NCI-H1694 treated with DMSO at 0.1 percent for 48 hours (cell line): ENCODE results near the gene TUBB3.
"Not testable (repeated sequence)": the region's sequence is repeated elsewhere in the genome, so short reads cannot be mapped to it uniquely, and the experiment has no call there.

Experiments used
- DNase-seq: peaks from one replicate; lab custom pipeline; 2025; lab: John Stamatoyannopoulos, UW

Gene TUBB3

GRCh38 chr16:89902980-89903379 lies 20.2 kb upstream of the TUBB3 start:
- no peak for DNase-seq

DNA sequence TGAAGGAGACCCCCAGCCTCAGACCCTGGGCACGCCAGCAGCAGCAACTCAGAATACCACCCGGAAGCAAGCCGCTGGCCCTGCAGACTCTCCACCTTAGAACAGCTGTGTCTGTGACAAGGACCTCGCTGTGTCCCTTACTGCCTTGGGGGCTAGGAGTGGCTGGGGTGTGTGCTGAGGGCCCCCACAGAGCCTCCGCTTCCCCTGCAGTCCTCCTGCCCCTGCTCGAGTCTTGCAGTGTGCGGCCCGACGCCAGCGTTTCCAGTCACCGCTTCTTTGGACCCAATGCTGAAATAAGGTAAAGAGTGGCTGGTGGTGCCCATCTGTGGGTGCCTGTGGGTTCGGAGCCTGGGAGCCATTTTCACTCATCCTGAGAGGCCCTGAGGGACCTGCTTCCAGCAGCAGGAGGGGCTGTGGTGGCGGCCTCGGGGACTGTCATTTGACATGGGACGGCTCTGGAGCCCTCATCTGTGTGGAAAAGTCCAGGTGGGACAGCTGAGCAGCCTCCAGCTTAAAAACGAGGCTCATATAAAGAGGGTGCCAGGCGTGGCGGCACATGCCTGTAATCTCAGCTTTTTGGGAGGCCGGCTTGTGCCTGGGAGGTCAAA lies 19.1 kb upstream of the TUBB3 start:
- DNase-seq = no peak

DNA sequence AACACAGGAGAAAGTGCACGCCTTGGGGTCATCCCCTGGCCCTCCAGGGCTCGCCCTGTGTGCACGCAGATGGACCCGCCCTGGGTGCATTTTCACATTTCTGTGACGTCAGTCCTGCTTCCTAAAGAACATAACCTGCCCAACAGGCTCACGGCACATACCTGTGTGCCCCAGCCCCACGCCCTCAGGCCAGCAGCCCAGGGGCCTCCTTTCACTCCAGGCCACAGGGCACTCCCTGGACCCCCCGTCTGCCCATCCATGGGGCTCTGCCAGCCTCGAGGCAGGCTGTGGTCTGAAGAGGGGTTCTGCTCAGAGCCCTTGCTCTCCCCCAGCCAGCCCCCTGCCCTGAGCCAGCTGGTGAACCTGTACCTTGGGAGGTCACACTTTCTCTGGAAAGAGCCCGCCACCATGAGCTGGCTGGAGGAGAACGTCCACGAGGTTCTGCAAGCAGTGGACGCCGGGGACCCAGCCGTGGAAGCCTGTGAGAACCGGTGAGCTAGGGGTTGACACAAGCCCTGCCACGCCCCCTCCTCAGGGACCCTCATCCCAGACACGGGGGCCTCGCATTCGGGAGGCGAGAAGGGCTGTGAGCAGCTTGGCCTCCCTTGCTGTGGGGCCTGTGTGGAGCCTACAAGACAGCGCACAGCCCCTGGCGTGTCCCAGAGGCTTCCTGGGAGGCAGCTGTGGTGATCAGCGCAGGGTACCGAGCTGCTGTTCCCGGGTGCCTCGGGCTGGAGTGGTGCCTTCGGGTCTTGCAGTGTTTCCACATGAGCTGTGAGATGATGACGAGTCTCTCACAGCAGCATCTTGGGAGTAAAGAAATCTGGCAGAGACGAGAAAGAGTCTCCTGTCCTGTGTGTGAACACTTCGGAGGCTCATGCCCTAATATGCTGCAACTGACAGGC lies 18.3 kb upstream of the TUBB3 start:
- DNase-seq = no peak

DNA sequence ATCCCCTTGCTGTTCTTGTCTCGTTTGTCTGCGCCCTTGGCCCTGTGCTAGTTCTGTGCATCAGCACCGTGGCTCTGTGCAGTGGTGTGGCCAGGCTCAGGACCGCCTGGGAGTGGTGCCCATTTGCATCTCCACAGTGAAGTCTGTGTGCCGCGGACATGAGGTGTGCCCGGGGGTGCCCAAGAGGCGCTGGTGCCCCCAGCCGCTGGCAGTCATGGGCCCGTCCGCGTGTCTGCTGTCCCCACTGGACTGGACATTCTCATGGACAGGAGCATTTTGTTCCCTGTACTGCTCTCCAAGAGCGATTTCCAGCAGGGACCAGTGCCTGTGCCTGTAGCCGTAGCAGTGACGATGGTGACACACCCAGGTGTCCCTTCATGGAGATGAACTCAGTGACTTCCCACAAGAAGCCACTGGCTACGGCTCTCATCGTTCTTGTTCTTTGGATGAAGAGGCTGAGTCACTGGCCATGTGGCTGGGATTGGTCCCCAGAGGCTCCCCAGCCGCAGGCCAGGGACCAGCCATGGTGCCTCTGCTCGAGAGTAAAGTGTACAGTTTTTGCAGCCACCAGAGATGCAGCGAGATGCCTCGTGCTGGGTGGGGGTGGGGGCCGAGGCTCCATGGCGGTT lies 17.5 kb upstream of the TUBB3 start:
- DNase-seq = no peak

DNA sequence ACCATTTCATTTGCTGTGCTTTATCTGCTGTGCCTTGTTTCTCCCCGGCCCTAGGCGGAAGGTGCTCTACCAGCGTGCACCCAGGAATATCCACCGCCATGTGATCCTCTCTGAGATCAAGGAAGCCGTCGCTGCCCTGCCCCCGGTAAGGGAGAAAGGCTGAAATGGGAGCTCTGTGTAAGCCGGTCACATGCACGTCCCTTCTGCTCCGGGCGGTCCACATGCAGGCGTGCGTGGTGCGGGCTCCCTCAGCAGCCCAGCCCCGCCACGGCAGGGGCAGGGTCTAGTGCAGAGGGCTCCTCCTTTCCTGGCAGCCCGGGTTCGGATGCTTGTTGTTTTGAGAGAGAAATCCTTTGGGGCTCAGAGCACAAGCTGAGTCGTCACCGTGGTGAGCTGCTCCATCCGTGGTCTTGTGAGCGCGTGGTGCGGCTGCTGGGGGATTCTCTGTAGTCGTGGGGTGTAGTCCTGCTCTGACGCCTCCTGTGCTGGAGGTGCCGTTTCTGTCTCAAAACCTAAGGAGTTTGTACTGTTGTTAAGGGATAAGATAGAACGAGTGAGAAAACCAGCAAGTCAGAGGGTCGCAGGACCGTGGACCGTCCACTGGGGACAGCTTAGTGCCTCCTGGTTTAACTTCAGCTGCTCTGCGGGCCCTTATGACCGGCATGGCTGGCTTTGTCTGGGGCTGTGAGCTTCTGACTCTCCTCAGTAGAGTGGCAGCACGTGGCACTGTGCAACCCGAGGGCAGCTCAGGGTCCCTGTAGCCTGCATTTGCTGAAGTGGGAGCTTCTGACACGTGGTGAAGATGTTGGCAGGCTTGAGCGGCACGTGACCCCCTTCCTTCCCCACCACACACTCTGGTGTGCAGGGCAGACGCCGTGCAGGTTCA lies 16.8 kb upstream of the TUBB3 start:
- DNase-seq = no peak

DNA sequence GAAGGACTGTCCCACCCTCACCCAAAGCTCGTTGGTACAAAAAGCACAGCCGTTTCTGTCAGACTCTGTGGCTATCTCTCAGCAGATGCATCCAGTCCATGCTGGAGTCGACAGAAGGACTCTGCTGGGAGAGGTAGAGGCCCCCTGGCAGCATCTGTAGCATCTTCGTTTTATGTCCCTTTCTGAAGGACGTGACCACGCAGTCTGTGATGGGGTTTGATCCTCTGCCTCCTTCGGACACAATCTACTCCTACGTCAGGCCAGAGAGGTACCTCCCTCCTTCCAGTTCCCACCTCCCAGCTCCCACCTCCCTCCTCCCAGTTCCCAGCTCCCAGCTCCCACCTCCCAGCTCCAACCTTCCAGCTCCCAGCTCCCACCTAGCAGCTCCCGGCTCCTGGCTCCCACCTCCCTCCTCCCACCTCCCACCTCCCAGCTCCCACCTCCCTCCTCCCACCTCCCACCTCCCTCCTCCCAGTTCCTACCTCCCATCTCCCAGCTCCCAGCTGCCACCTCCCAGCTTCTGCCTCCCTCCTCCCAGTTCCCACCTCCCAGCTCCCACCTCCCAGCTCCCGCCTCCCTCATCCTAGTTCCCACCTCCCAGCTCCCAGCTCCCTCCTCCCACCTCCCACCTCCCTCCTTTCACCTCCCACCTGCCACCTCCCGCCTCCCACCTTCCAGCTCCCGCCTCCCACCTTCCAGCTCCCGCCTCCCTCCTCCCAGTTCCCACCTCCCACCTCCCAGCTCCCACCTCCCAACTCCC lies 15.9 kb upstream of the TUBB3 start:
- DNase-seq = no peak

DNA sequence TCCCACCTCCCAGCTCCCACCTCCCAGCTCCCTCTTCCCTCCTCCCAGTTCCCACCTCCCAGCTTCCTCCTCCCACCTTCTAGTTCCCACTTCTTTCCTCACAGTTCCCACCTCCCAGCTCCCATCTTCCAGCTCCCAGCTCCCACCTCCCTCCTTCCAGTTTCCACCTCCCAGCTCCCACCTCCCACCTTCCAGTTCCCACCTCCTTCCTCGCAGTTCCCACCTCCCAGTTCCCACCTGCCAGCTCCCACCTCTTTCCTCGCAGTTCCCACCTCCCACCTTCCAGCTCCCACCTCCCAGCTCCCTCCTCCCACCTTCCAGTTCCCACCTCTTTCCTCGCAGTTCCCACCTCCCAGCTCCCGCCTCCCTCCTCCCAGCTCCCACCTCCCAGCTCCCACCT lies 14.9 kb upstream of the TUBB3 start:
- DNase-seq = no peak

DNA sequence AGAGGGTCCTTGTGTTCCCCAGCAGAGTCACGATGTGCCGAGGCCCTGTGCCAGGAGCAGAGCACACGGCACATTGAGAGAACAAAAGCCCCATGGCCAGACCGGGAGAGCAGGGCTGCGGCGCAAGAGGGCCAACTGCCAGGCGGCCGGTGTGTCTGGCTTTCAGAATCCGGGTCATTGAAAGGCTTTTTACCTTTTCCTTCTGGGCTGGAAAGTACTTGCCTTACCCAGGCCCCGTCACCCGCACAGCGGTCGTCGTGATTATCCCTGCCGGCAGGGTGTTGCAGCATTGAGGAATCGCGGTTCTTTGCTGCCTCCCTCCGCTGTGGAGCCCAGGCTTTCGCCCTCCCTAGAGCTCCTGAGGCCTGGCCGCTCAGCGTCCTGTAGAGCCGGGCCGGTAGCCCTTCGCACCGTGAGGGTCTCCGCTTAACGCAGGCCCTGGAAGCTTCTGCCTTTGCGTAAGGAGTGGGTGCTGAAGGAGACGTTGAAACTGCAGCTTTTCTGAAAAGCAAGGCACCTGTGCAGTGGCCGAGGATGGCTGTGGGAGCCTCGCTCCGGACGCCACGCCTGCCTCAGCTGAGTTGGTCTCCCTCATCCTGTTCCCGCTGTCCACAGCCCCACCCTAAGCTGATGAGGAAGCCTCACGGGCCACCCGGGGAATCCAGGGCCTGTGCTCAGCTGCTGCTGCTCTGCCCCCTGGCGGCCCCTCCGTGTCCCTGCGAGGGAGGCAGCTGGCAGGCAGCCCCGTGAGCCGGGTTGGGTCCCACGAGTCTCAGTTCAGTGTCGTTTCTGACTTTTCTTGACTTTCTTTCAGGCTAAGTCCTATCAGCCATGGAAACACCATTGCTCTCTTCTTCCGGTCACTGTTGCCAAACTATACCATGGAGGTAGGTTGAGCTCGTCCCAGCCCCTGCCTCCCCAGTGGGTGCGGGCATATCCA lies 13.1 kb upstream of the TUBB3 start:
- peak; percentile 37 for DNase-seq

GRCh38 chr16:89910717-89911354 lies 12.3 kb upstream of the TUBB3 start:
- no peak for DNase-seq

GRCh38 chr16:89911375-89911774 lies 11.8 kb upstream of the TUBB3 start:
- DNase-seq = no peak

- DNase-seq = no peak
Observed at GRCh38 chr16:89912143-89912542, 11.0 kb upstream of the TUBB3 start.

DNA sequence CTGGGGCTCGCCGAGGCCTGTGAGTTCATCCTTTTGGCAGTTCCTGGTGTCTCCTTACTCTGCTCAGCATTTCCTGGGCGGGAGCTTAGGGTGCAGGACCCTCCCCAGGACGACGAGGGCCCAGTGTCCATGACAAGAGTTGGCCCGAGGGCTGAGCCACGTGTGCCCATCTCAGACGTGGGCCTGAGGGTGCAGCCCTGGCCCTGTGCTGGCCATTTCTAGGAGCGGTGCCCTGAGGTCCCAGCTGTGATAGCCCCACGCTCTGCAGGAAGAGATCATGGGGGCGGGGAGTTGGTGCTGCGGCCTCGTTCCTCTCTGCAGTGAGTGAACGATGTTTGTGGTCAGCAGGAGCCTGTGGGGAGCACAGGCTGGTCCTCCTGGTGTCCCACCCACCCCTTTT lies 10.5 kb upstream of the TUBB3 start:
- DNase-seq = no peak

- DNase-seq = no peak
Observed at GRCh38 chr16:89913408-89914387, 9.4 kb upstream of the TUBB3 start.

- DNase-seq = not testable (repeated sequence)
Observed at GRCh38 chr16:89914642-89915285, 8.4 kb upstream of the TUBB3 start.

DNA sequence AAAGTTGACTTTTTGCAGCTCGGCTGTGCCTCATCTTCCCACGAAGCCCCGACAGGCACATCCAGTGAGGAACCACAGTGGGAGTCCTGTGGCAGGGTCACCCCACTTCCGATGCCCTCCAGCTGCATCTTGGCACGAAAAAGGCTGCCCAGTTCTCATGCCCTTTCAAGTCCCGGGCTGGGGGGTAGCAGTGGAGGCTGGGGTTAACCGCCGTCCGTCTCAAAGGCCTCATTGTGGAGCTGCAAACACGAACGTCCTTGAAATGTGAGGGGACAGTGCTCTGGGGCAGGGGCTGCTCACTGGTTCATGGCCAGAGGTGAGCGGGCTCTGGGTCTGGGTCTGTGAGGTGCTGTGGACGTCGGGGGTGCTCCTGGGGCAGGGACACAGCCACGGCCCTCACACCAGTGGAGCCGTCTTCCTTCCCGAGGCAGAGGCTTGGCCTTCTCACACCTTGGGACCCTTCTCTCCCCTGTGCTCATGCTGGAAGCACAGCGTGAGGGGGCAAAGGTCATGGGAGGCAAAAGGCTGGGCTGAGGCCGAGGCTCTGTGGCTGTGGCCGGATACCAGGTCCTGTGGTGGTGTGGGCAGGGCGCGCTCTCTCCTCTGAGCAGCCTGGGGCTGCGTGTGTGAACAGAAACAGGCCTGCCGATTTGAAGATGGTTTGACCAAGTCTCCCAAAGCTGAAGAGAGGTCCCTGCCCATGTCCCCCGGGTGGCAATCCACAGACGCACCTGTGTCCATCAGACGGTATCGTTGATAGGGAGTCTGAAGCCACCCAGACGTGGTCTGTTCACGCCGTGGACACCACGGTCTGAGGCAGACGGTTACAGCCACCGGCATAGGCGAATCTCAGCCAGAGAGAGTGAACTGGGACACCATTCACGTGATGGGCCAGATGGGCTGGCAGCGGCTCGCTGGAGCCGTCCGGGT lies 7.6 kb upstream of the TUBB3 start:
- no peak for DNase-seq

DNA sequence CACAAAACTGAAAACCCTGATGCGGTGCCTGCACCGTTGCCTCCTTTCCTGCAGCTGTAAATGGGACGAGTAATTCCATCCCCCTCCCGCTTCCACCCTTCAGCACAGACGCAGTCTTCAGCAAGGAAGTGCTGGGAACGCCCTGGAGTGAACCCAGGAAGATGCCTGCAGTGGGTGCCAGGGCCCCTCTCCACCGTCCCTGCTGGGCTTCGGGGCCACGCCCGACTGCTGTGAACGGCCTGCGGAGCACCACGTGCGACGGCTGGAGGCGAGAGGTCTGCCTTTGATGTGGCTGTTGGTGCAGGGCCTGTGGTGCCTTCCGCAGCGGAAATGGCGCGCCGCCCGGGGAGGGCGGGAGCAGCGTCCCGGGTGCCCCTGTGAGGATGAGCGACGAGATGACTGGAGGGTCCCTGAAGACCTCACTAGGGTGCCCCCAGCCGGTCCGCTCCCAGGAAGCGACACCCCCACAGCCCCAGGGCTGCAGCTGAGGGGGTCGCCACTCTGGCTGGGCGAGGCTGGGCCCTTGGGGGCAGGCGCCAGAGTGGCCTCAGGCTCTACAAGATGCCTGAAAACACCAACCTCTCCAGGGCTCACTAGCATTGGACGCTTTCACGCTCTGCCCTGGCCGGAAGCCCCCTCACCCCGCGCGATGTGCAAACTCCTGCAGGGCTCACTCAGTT lies 5.2 kb upstream of the TUBB3 start:
- no peak for DNase-seq
